WTC11 (cell line): ENCODE results near the gene UQCC2. TPM values are rescaled to one million over a fixed set of nuclear protein-coding genes. Genes with fewer than 3 reads are reported as not detected.

ENCODE experiments used
- ATAC-seq: fragments of 200-7000 bp; cut with Tn5 transposase; 2 replicates; pipeline ENCODE4 v1.10.0; 2021; ENCODE audit warnings: mild to moderate bottlenecking, moderate library complexity
- CTCF ChIA-PET: fragments of 300-600 bp; sonication (Branson Sonifier 250); formaldehyde crosslinking; loops from one replicate; lab custom pipeline; 2021; ENCODE audit warnings: antibody characterized with exemption; lab: Charles Lee
- POLR2A ChIA-PET: fragments of 350-600 bp; sonication (Branson Sonifier 250); formaldehyde crosslinking; loops from one replicate; lab custom pipeline; 2021; ENCODE audit warnings: antibody characterized with exemption; lab: Charles Lee
- DNase-seq: peaks from one replicate; pipeline ENCODE4 v3.0.0; 2021; ENCODE audit warnings: low spot score
- H3K27ac Mint-ChIP-seq: 2 replicates; pipeline ENCODE4 v1.8.0; 2021; ENCODE audit warnings: mixed read lengths
- H3K27me3 Mint-ChIP-seq: 2 replicates; pipeline ENCODE4 v1.8.0; 2021; ENCODE audit warnings: low read depth, mild to moderate bottlenecking, moderate library complexity, mixed read lengths
- H3K36me3 Mint-ChIP-seq: 2 replicates; pipeline ENCODE4 v1.8.0; 2021; ENCODE audit warnings: mixed read lengths
- H3K4me1 Mint-ChIP-seq: 2 replicates; pipeline ENCODE4 v1.8.0; 2022; ENCODE audit warnings: mixed read lengths
- H3K4me3 Mint-ChIP-seq: 2 replicates; pipeline ENCODE4 v1.8.0; 2021; ENCODE audit warnings: mild to moderate bottlenecking, moderate library complexity, mixed read lengths
- H3K9me3 Mint-ChIP-seq: 2 replicates; pipeline ENCODE4 v1.8.0; 2021; ENCODE audit warnings: mixed read lengths
- AR ChIP-seq: fragments of 250-450 bp; sonication (Bioruptor Pico); IDR thresholded peaks from 2 replicates; pipeline ENCODE4 v1.9.0; 2021; ENCODE audit warnings: mild to moderate bottlenecking
- E2F5 ChIP-seq: sonication (generic); formaldehyde crosslinking; IDR thresholded peaks from 2 replicates; pipeline ENCODE4 v1.8.1; 2022; ENCODE audit warnings: mild to moderate bottlenecking, moderate library complexity, missing genetic modification reagents
- ELF4 ChIP-seq: sonication (generic); formaldehyde crosslinking; IDR thresholded peaks from 2 replicates; pipeline ENCODE4 v1.8.1; 2022; ENCODE audit warnings: low read depth, mild to moderate bottlenecking, moderate library complexity, missing genetic modification reagents
- EMX1 ChIP-seq: fragments of 250-450 bp; sonication (Bioruptor Pico); IDR thresholded peaks from 2 replicates; pipeline ENCODE4 v1.8.0; 2021; ENCODE audit warnings: mild to moderate bottlenecking
- ERG ChIP-seq: fragments of 250-450 bp; sonication (Bioruptor Pico); IDR thresholded peaks from 2 replicates; pipeline ENCODE4 v1.8.0; 2021; ENCODE audit warnings: mild to moderate bottlenecking
- HMGXB4 ChIP-seq: sonication (generic); formaldehyde crosslinking; IDR thresholded peaks from 2 replicates; pipeline ENCODE4 v1.8.1; 2023; ENCODE audit warnings: mild to moderate bottlenecking, moderate library complexity, missing genetic modification reagents
- MAX ChIP-seq: sonication (generic); formaldehyde crosslinking; IDR thresholded peaks from 2 replicates; pipeline ENCODE4 v1.8.0; 2022; ENCODE audit warnings: mild to moderate bottlenecking, missing genetic modification reagents
- NFYB ChIP-seq: sonication (generic); formaldehyde crosslinking; conservative IDR thresholded peaks from 2 replicates; pipeline ENCODE4 v1.8.0; 2022; ENCODE audit warnings: low read depth, missing genetic modification reagents
- NR1H2 ChIP-seq: sonication (generic); formaldehyde crosslinking; IDR thresholded peaks from 2 replicates; pipeline ENCODE4 v1.9.0; 2021; ENCODE audit warnings: mild to moderate bottlenecking, moderate library complexity, missing genetic modification reagents
- ZMAT4 ChIP-seq: fragments of 250-450 bp; sonication (Bioruptor Pico); IDR thresholded peaks from 2 replicates; pipeline ENCODE4 v1.9.0; 2021; ENCODE audit warnings: mild to moderate bottlenecking
- ZNF396 ChIP-seq: fragments of 250-450 bp; sonication (Bioruptor Pico); IDR thresholded peaks from 2 replicates; pipeline ENCODE4 v1.8.0; 2021; ENCODE audit warnings: mild to moderate bottlenecking, moderate library complexity, borderline replicate concordance
- ZNF423 ChIP-seq: fragments of 250-450 bp; sonication (Bioruptor Pico); IDR thresholded peaks from 2 replicates; pipeline ENCODE4 v2.1.2; 2022; ENCODE audit warnings: mild to moderate bottlenecking, moderate library complexity
- ZNF425 ChIP-seq: fragments of 250-450 bp; sonication (Bioruptor Pico); conservative IDR thresholded peaks from 2 replicates; pipeline ENCODE4 v1.9.0; 2021; ENCODE audit warnings: mild to moderate bottlenecking
- ZNF512 ChIP-seq: sonication (generic); formaldehyde crosslinking; IDR thresholded peaks from 2 replicates; pipeline ENCODE4 v1.8.1; 2022; ENCODE audit warnings: missing genetic modification reagents, borderline replicate concordance
- ZNF532 ChIP-seq: fragments of 250-450 bp; sonication (Bioruptor Pico); IDR thresholded peaks from 2 replicates; pipeline ENCODE4 v1.9.0; 2021; ENCODE audit warnings: mild to moderate bottlenecking, borderline replicate concordance
- total RNA-seq: library from RNA; stranded (reverse); gene quantifications from 3 replicates; pipeline ENCODE4 v1.2.3, GENCODE V29; 2021

UQCC2 gene
- total RNA-seq, 1 experiment from 2014 or later, result 65.8 TPM

GRCh38 chr6:33725222-33725621, 13.7 kb upstream of the UQCC2 start:
- no peaks in the 10 kb centered on the region for H3K36me3 Mint-ChIP-seq
- TF ChIP-seq ELF4 (CRISPR knock-in tag) (no peak), ZNF423 (0 out of 2 replicates have a peak, but pooled peaks have one; percentile 10)
- TF ChIP-seq, all 79 proteins: peak for 1
- no peak overlapping the region for H3K4me3 Mint-ChIP-seq
- ChIA-PET CTCF (interaction anchor here (0.9 to 1.3 kb wide), 2 partner anchors 12 to 92 kb away, joined by 3 read pairs; no protein-coding TSS in a partner anchor), POLR2A (no interaction called here)
- no peaks in the 10 kb centered on the region for H3K9me3 Mint-ChIP-seq
- ATAC-seq, result no peak
- DNase-seq, result no peak
- H3K27ac Mint-ChIP-seq, result no peak overlapping the region
- no peaks in the 10 kb centered on the region; the same call in 1 of the 2 replicates for H3K27me3 Mint-ChIP-seq
- peaks cover 20% of the 10 kb centered on the region for H3K4me1 Mint-ChIP-seq

- H3K4me3 Mint-ChIP-seq, result no peak overlapping the region
- peaks cover 20% of the 10 kb centered on the region for H3K4me1 Mint-ChIP-seq
- H3K36me3 Mint-ChIP-seq, result no peaks in the 10 kb centered on the region
- H3K9me3 Mint-ChIP-seq, result no peaks in the 10 kb centered on the region
- CTCF ChIA-PET, result interaction anchor here (1.0 to 1.8 kb wide), 4 partner anchors 9 to 331 kb away, joined by 4 to 5 read pairs (median 4); partner anchors contain the start of gene UQCC2
- POLR2A ChIA-PET, result interaction anchor here (0.6 kb wide), 1 partner anchor 234 kb away, joined by 3 read pairs; no protein-coding TSS in a partner anchor
- no peak; the same call in 1 of the 2 replicates for ATAC-seq
- H3K27me3 Mint-ChIP-seq, result peaks cover 2% of the 10 kb centered on the region; the same call in 1 of the 2 replicates
- no peak for DNase-seq
- H3K27ac Mint-ChIP-seq, result no peak overlapping the region
- no peak for TF ChIP-seq EMX1 (CRISPR knock-in tag)
- no peak for TF ChIP-seq HMGXB4
- no peak for TF ChIP-seq MAX (CRISPR knock-in tag)
- TF ChIP-seq ZMAT4, result no peak
- TF ChIP-seq NR1H2, result no peak
- TF ChIP-seq ZNF425, result no peak
- no peak for TF ChIP-seq ZNF512 (CRISPR knock-in tag)
- no peak for TF ChIP-seq NFYB (CRISPR knock-in tag)
- TF ChIP-seq ZNF532, result no peak
- TF ChIP-seq E2F5 (CRISPR knock-in tag), result no peak
- TF ChIP-seq ERG (CRISPR knock-in tag), result no peak
- TF ChIP-seq ZNF396 (CRISPR knock-in tag), result no peak
- no peak for TF ChIP-seq AR
Measured at GRCh38 chr6:33724102-33725023, 12.9 kb upstream of the UQCC2 start.
